HuH-7 (cell line): ENCODE measurements around the gene SFT2D3.
A peak's percentile ranks its signal among the peaks of the same experiment; 100 is the strongest.

Source experiments
- DNase-seq: peaks from one replicate; pipeline ENCODE4 v3.0.0; 2011; ENCODE audit warnings: low spot score

SFT2D3 gene

DNA sequence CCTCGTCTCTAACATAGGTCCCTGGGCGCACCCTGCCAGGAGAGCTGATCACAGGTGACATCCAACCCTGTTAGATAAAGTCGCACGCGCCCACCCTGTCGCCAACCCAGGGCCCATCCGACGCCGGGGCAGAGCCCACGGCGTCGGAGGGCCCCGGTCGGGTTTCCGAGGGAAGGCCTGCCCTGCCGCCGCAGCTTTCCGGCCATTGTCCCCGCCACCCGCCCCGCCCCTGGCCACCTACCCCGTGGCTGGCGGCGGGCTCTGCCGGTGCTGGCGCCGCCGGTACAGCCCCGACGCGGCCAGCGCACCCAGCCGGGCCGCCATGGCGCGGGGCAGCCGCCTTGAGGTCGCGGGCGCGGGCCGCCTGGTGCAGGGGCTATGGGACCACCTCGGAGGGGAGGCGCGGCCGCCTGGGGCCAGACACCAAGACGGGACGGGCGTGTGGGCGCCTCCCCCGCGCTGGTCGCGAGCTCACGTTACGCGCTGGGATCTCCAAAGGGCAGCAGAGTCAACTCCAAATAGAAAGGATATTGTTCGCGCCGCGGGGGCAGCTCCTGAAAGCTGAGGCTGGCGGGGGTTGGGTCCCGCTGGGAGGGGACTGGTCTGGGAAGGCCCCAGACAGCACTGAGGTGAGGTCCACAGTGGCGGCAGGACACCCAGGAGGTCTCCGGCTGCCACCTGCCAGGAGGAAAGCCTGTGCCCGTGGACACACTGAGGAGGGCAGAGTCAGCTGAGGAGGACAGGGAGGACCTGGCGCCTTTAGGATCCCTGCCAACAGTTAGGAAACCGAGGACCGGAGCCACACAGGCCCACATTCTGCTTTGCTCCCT is 37.0 kb upstream of the SFT2D3 start:
- no peak for DNase-seq

GRCh38 chr2:127664895-127665225 is 36.4 kb upstream of the SFT2D3 start:
- no peak for DNase-seq

- DNase-seq: no peak
These were observed 35.9 kb upstream of the SFT2D3 start for GRCh38 chr2:127665267-127665893.

- DNase-seq: no peak
These were observed 32.2 kb upstream of the SFT2D3 start for GRCh38 chr2:127669056-127669455.

DNA sequence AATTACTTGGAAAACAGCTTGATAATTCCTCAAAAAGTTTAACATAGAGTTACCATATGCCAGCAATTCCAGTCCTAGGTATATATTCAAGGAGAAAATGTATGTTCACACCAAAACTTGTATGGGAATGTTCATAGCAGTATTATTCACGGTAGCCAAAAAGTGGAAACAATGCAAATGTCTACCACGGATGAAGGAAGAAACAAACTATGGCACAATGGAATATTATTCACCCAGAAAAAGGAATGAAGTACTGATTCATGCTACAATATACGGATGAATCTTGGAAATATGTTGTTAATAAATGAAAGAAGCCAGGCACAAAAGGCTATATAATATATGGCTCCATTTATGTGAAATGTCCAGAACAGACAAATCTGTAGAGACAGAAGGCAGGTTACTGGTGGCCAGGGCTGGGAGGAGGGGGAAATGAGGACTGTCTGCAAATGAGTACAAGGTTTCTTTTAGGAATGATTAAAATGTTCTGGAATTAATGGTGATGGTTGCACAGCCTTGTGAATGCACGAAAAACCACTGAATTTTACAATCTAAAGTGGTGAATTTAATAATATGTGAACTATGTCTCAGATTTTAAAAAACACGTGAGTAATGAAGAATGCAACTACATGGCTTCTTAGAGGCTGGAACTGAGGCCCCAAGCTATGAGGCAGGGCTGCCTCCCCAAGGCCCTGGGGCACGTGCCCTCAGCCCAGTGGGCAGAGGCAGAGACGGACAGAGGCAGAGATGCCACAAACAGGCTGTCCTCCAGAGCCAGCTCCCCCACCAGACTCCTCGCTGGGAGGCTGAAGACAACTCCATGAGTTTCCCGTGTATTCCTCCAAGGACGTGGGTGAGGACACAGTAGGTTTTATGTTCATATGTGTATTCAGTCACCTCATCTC is 31.0 kb upstream of the SFT2D3 start:
- DNase-seq: no peak

GRCh38 chr2:127670957-127671290 is 30.4 kb upstream of the SFT2D3 start:
- DNase-seq: no peak

DNA sequence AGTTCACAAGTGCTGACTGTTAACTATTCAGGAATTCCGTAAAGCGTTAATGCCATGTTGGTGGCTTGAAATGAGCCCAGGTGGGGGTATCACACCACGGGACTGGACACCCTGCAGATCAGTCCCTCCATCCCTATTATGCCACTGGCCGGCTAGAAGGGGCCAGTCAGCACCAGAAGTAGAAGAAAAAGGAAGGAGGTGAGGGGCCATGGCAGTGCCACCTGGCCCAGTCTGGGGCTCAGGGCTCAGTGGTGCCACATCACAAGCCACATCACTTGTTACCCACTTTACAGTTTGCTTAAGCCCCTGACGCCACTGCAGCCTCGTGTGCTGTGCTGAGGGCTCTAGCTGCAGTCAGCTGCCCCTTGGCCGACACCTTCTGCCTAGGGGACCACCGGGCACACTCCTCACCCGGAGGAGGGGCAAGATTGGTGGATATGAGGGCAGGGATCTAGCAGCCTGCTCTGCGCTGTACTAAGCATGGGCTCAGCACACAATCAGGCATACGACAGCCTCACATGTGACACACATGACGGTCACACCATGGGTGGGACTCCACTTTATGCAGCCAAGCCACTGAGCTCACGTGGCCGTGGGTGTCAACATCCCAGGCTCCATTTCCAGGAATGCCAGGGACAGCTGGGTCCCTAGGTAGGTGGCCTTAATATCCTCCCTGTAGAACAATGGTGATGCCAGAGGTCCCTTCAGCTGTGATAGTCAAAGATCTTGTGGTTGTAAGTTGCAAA is 29.6 kb upstream of the SFT2D3 start:
- no peak for DNase-seq

DNA sequence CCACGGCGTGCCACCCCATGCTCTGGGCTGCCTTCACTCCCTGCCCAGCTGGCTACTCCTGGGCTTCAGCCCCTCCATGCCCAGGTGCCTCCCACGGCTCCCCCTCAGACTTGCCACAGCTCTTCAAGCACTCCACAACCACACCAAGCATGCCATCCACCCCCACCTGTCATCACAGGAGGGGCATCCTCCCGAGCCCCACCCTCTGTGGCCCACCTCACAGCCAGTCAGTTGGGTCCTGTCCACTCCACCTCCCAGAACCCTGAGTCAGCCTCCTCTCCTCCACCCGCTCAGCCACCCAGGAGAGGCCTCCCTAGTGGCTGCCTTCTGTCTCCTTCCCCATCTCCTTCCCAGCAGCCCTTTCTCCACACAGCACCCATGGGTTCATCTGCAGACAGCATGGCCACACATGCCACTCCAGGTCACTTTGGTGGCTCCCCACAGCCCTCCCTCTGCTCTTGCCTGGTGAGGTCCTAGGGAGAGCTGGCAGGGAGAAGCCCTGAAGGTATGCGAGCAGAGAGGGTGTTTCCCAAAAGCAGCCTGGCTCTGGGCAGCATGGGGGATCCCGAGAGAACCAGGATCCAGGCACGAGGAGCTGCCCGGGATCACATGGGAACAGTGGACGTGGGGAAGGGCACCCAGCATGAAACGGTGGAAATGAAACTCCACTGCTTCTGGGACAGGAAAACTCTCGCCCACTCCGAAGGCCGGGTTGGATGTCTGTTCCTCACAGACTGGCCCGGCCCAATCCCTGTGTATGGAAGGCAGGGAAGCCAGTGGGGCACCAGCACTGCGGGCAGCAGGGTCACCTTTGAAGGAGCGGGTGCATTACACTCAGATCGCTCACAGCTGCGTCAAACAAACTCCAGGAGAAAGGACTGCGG is 28.7 kb upstream of the SFT2D3 start:
- DNase-seq: no peak

DNA sequence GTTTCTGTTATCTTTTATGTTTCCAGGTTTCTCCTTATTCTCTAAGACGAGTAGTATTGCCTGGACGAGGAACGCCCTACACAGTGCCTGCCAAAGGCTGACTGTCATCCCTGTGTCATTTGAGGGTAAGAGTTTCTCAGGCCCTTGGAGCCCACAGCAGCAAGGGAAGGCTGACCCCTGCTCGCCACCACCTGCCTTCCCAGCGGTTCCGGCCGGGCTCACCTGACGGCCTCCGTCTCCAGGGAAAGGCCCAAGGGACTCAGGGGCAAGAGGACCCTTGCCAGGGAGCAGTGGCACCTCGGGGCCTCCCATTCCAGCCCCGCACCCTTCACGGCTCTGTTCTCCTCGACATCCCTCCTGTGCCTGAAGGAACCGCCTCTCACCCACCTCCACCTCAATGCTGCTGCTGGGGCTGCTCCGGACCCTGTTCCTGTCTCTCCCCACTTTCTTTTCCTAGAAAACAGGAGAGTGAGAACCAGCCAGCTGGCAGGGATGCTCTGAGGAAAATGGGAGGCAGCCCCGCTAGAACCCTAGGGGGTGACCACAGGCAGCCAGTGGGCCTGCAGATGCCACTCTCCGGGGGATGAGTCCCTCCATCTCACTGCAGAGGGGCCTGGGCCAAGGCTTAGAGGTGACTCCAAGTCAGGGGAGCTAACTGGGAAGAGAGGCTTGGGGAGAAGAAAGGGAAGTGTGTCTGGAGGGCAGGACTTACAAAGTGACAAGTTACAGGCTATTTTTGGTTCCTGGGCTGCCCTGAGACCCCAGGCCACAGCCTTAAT is 27.8 kb upstream of the SFT2D3 start:
- no peak for DNase-seq

- peak; percentile 63 for DNase-seq
These were observed 26.8 kb upstream of the SFT2D3 start for GRCh38 chr2:127674241-127675209.

GRCh38 chr2:127675331-127676261 is 25.7 kb upstream of the SFT2D3 start, which contains the start of gene LIMS2:
Gene LIMS2, minus strand, starts transcription at chr2:127675530. Its CDS starts 506 bp downstream, at chr2:127675024.
- peak; percentile 70 for DNase-seq

- no peak for DNase-seq
These were observed 24.4 kb upstream of the SFT2D3 start for GRCh38 chr2:127676906-127677305.

GRCh38 chr2:127678531-127678930 is 22.8 kb upstream of the SFT2D3 start:
- no peak for DNase-seq

- no peak for DNase-seq
These were observed 22.3 kb upstream of the SFT2D3 start for GRCh38 chr2:127678991-127679390.

- no peak for DNase-seq
These were observed 21.5 kb upstream of the SFT2D3 start for GRCh38 chr2:127679680-127680361.

DNA sequence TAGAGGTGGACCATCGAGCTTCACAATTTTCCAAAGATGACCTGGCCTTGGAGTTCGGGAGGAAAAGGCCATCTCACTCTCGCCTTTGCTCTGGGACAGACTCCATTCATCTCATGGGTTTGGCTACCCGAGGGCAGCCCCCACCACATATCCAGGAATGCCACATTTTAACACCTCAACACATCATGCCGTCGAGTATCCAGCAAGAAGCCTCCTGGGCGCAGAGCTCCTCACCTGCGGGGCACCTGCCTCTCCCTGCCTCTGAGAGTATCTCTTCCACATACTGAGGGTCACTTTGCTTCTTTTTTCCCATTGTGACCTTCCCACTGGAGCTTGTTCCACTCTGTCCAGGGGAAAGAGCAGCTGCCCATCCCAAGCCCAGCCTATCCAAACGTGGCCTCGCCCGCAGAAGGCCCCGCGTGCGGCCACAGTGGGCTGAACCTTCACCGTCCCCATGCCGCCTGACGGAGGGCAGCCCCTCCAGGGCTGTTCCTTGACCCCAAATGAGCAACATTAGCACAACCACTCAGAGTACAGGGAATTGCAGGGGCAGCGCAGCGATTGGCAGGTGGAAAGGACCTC is 20.5 kb upstream of the SFT2D3 start:
- DNase-seq: no peak

- no peak for DNase-seq
These were observed 20.0 kb upstream of the SFT2D3 start for GRCh38 chr2:127681288-127681804.
